Measurements from ENCODE around the gene GPR17.

Gene GPR17

DNA sequence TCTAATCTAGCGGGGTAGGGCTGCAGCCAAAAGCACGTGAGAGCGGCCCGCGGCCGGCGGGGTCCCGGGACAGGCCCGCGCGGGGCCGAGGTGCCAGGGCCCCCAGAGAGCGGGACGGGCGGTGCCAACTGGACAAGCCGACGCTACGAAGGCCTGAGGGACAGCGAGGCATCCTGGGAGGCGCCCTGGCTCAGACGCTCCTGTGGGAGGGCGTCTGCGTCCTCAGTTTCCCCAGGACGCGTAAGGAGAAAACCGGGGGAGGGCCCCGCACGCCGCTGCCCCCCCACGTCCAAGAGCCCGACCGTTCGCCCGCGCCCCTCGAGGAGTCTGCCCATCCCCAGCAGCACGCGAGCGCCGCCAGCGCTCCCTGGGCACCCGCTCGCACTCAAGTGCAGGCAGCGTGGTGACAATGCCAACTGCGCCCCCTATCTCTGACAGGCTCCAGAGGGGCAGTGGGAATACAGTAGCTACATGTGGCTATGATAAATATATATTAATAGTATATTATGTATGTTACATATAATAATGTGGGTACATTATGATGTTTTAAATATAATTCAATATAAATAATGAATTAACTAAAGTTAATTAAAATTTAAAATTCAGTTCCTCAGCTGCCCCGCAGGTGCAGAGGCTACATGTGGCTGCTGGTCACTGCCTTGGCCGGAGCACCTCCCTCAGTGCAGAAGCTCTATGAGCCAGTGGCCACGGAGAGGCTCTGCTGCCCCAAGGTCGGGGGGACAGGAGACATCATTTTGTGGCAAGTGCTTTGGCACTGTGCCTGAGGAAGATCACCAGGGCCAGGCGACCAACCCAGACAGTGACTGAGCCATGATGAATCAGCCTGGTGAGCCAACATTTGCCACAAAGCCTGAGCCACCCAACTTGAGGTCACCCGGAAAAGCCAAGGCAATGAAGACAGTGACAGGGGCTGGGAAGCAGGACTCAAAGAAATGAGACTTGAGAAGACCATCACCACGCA, 49.8 kb downstream of the GPR17 start:
- DNase-seq: no peak

DNA sequence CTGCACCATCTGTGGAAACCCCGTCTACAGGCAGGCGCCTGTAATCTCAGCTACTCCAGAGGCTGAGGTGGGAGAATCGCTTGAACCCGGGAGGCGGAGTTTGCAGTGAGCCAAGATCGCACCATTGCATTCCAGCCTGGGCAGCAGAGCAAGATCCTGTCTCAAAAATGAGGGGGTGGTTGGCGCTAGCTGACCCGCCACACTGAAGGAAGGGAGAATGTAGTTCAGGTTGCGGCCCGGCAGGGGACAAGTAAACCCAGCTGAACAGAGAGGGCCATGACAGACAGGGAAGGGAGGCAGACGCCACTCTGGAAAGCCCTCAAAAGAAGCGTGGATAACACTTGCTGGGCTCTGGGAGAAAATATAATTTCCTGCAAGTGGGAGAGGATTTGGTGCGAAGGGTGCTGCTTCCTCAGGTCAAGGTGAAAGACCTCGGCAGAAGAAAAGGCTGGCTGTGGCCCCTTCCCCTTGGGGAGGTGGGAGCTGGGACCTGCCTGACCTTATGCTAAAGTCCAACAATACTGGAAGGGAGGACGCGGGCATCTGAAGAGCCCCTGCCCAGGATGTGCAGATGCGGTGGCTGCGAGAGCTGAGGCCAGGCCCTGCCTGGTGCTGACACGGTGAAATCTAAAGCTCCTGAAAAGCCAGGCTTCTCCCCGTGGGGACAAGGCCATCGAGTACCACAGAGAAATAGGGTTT, 51.7 kb downstream of the GPR17 start:
- DNase-seq: no peak

DNA sequence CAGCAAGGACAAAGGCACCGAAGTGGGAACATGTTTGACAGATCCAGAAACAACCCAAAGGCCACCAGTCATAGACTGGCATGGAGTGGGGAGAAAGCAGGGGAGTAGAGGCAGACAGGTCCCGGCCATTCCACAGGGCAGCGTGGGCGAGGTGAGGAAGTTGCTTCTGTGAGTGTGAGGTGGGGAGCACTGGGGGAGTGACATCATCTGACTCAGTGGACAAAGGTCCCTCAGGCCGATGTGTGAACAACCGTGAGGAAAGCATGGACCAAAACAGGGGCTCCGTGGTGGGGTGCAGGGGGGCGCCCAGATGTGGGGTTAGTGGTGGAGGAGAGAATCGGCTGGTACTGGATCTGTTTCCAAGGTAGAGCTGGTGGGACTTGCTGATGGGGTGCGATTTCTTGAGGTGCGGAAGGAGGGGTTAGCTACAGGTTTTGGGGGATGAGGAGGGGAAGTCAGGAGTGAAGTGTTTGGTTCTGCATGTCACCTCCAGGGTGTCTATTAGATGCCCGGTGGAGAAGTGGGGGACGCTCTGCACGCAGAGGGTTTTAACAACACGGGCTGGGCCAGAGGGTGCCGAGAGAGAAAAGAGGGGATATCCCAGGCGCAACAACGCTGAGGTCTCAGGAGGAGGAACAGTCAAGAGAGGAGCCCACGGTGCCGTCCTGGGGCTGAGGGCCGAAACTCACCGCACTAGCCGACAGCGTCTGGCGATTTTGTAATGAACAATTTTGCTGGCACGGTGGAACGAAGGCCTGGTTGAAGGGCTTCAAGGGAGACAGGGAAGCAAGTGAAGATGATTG, 52.8 kb downstream of the GPR17 start:
- DNase-seq: no peak

DNA sequence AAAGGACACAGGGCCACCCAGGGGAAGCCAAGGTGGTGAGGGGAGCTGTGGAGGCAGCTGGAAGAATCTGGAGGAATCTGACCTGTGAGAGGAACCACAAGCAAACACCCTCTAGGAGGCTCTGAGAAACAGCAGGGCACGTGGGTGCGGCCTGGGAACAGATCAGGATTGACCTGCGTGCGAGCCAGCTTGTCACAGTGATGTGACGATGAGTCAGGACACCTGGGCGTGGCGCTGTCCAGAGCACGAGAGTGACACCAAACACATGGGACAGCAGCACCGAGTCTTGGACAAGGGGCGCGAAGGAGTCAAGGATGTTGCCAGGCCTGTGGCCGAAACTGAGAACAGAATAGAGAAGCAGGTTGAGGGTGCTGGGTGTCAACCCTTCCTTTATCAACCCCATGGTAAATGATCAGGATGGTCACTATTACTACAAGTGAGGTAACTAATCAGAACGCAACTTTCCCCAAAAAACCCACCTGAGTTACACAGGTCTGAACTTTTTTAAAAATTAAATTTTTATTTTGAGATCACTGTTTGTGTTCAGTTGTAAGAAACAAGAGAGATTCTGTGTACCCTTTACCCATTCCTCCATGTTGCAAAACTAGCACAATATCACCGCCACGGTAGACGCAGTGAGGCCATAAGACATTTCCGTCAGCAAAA, 54.7 kb downstream of the GPR17 start:
- no peak for DNase-seq

DNA sequence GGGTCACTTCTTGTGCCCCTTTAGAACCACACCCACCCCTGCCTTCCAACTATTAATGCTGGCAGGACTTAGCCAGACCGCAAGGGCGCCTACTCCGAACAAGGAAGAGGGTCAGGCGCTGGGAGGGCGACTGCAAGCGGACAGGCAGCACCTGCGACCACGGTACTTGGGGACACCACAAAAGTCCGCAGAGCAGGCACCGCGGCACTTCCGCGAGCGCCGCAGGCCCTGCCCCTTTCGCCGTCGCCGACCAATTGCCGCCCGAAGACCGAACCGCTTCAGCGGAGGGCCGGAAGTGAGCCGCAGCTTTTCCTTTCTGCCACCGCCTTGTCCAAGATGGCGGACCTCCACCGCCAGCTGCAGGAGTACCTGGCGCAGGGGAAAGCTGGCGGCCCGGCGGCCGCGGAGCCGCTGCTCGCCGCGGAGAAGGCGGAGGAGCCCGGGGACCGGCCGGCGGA, 55.3 kb downstream of the GPR17 start, which contains the start of gene SFT2D3:
Gene SFT2D3 (plus strand): TSS at position 305 of the 458 bp plus-strand sequence. CDS start 32 bp downstream, at position 337.
- DNase-seq: peak; percentile 70

- DNase-seq: peak; percentile 51
Measured at GRCh38 chr2:127701651-127702394, 55.9 kb downstream of the GPR17 start.
